ENCODE results near the gene CACNA1D. TPM values are rescaled to one million over a fixed set of nuclear protein-coding genes. Genes with fewer than 3 reads are reported as not detected.

Gene CACNA1D
- total RNA-seq, 4 donors from 2014 or later = 12.7 to 98.9 (median 25.0) TPM

DNA sequence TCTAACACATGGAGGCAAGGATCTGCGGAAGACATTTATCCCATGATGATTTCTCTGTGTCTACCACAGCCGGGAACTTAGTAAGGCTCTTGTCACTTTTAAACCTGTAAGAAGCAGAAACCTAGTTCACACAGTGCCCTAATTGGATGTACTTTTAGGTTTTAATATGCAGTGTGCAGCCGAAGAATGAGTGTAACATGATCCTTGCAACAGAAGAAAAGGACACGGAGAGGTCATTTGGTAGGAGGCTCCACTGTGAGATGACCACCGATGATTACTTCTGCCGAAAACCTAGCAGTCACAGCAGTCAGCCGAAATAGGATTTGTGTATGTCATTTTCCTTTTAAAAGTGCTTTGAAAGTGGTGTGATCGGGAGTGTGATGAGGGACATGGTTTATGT lies 6.8 kb downstream of the CACNA1D start:
- Histone ChIP-seq H3K4me1 (peaks cover 0 to 13% (median 3%) of the 10 kb centered on the region in 4 donors), H3K27ac (no peak overlapping the region), H3K9me3 (no peaks in the 10 kb centered on the region), H3K36me3 (no peaks in the 10 kb centered on the region), H3K4me3 (no peak overlapping the region), H3K27me3 (peaks cover 5% of the 10 kb centered on the region)
- 80 to 81% methylated on average over 8 of the region's 8 CpGs for WGBS, 2 donors (ENCODE audit: low coverage in 1 of 2)
- intact Hi-C loops (cut with DNase I; ENCODE audit: low total_unique reads) = no loop called here
- DNase-seq = no peak
- in situ Hi-C loops (cut with MboI; ENCODE audit: low pct_ligation_motif_present in 1 of 4, low pct_unique_long_range_greater_than_20kb in 1 of 4, low sequenced_read_pairs in 3 of 4) = no loop called here
- TF ChIP-seq POLR2AphosphoS5 (IDR thresholded peaks at IDR 0.05) = no peak
- TF ChIP-seq EP300 (IDR thresholded peaks at IDR 0.05; ENCODE audit: low read depth) = no peak
- TF ChIP-seq, protein P1, sequence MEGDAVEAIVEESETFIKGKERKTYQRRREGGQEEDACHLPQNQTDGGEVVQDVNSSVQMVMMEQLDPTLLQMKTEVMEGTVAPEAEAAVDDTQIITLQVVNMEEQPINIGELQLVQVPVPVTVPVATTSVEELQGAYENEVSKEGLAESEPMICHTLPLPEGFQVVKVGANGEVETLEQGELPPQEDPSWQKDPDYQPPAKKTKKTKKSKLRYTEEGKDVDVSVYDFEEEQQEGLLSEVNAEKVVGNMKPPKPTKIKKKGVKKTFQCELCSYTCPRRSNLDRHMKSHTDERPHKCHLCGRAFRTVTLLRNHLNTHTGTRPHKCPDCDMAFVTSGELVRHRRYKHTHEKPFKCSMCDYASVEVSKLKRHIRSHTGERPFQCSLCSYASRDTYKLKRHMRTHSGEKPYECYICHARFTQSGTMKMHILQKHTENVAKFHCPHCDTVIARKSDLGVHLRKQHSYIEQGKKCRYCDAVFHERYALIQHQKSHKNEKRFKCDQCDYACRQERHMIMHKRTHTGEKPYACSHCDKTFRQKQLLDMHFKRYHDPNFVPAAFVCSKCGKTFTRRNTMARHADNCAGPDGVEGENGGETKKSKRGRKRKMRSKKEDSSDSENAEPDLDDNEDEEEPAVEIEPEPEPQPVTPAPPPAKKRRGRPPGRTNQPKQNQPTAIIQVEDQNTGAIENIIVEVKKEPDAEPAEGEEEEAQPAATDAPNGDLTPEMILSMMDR (IDR thresholded peaks at IDR 0.05) = no peak
- TF ChIP-seq POLR2A (IDR thresholded peaks at IDR 0.05) = no peak

DNA sequence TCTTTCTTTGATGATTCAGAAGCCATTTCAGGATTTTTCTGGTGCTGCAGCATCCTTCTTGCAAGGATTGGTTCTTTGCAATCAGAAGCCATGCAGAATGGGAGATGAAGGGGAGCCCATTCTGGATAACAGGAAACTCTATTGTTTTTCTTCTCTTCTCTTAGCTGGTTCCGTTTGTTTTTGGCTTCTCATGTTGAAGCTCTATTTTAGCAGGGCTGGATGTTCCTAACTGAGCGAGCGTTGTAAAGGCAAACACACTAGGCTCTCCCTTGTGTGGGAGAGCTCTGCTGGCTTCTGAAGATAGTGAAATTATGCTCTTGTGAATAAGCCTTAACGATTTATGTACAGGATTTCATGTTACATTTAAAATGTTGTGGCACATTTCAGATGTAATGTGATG lies 8.3 kb downstream of the CACNA1D start:
- H3K27me3 ChIP-seq = no peaks in the 10 kb centered on the region

DNA sequence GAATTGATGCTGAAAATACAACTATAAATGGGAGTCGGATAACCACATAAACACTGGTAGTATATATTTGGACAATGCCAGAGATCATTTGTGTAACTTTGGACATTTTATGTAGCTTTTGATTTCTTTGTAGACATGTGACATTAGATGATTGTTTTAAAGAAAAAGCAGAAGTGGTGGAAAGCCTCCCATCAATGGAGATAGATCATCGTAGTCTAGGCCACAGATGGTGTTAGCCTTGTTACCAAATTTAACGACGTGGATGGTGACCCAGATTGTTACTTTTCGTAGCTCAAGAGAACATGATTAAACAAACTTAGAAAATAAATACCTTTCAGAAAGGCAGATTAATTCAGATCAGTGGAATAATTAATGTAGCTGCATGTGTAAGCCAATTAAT lies 8.8 kb downstream of the CACNA1D start:
- H3K36me3 ChIP-seq = no peaks in the 10 kb centered on the region
- intact Hi-C loops (cut with DNase I; ENCODE audit: low total_unique reads) (no loop called here), in situ Hi-C loops (cut with MboI; ENCODE audit: low pct_ligation_motif_present in 1 of 4, low pct_unique_long_range_greater_than_20kb in 1 of 4, low sequenced_read_pairs in 3 of 4) (no loop called here)
- TF ChIP-seq EP300 (IDR thresholded peaks at IDR 0.05; ENCODE audit: low read depth) (no peak), POLR2AphosphoS5 (IDR thresholded peaks at IDR 0.05) (no peak), POLR2A (IDR thresholded peaks at IDR 0.05) (no peak)
- TF ChIP-seq, protein P1 (IDR thresholded peaks at IDR 0.05) = no peak
- no peaks in the 10 kb centered on the region for H3K9me3 ChIP-seq
- H3K27ac ChIP-seq = no peak overlapping the region
- no peak for DNase-seq
- peaks cover 0 to 9% (median 3%) of the 10 kb centered on the region in 4 donors for H3K4me1 ChIP-seq
- WGBS, 2 donors (ENCODE audit: low coverage in 1 of 2) = 81 to 85% methylated on average over 5 of the region's 5 CpGs
- H3K27me3 ChIP-seq = no peaks in the 10 kb centered on the region
- H3K4me3 ChIP-seq = no peak overlapping the region

More for the DNA sequence above, 8.3 kb downstream of the CACNA1D start:
- no peaks in the 10 kb centered on the region for H3K9me3 ChIP-seq
- H3K36me3 ChIP-seq = no peaks in the 10 kb centered on the region
- H3K4me1 ChIP-seq = peaks cover 0 to 13% (median 3%) of the 10 kb centered on the region in 4 donors
- no peak for DNase-seq
- intact Hi-C loops (cut with DNase I; ENCODE audit: low total_unique reads) = no loop called here
- in situ Hi-C loops (cut with MboI; ENCODE audit: low pct_ligation_motif_present in 1 of 4, low pct_unique_long_range_greater_than_20kb in 1 of 4, low sequenced_read_pairs in 3 of 4) = no loop called here
- H3K27ac ChIP-seq = no peak overlapping the region
- no peak overlapping the region for H3K4me3 ChIP-seq
- no peak for TF ChIP-seq POLR2AphosphoS5 (IDR thresholded peaks at IDR 0.05)
- TF ChIP-seq, protein P1 (IDR thresholded peaks at IDR 0.05) = no peak
- no peak for TF ChIP-seq POLR2A (IDR thresholded peaks at IDR 0.05)
- no peak for TF ChIP-seq EP300 (IDR thresholded peaks at IDR 0.05; ENCODE audit: low read depth)
- WGBS, 2 donors (ENCODE audit: low coverage in 1 of 2) = 76 to 86% methylated on average over 4 of the region's 4 CpGs

DNA sequence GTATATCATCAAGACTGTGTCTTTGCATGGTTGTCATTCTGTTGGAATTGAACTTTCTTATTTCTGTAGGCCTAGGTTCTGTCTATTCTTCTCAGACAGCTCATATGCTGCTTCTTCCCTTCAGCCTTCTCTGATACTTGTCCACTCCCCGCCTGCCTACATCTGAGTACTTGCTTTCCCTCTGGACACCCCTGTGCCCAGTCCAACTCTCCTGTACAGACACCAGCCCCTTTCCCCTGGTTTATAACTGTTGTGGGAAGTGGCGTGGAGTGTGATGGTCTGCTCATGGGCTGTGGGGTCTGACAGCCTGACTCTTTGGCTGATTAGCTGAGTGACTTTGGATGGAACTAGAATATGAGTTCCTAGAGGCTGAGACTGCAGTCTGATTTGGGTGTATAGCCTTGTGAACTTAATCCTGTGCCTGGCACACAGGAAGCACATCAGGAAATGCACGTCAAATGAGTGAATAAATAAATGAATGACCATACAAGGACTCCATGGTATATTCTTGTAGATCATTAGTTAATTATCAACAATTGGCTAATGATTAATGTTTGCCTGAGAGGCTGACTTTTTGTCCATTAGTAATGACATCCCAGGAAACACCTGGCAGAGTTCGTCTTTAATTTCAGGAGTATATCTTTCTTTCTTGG lies 11.8 kb downstream of the CACNA1D start:
- TF ChIP-seq, protein P1 (IDR thresholded peaks at IDR 0.05) = no peak
- TF ChIP-seq EP300 (IDR thresholded peaks at IDR 0.05; ENCODE audit: low read depth) = no peak
- TF ChIP-seq POLR2A (IDR thresholded peaks at IDR 0.05) = no peak
- TF ChIP-seq POLR2AphosphoS5 (IDR thresholded peaks at IDR 0.05) = no peak
- Histone ChIP-seq H3K27me3 (no peaks in the 10 kb centered on the region), H3K4me3 (no peak overlapping the region), H3K4me1 (no peaks in the 10 kb centered on the region), H3K27ac (no peak overlapping the region), H3K36me3 (no peaks in the 10 kb centered on the region), H3K9me3 (no peaks in the 10 kb centered on the region)
- DNase-seq = no peak
- 78 to 90% methylated on average over 3 to 4 of the region's 4 CpGs for WGBS, 2 donors (ENCODE audit: low coverage in 1 of 2)
- in situ Hi-C loops (cut with MboI; ENCODE audit: low pct_ligation_motif_present in 1 of 4, low pct_unique_long_range_greater_than_20kb in 1 of 4, low sequenced_read_pairs in 3 of 4) (no loop called here), intact Hi-C loops (cut with DNase I; ENCODE audit: low total_unique reads) (no loop called here)
